Measurements from ENCODE around the gene ZNG1A. TPM values are rescaled to one million over a fixed set of nuclear protein-coding genes. Genes with fewer than 3 reads are reported as not detected.

Gene ZNG1A
- total and polyA plus RNA-seq, 2 experiments from 2014 or later: 70.3 to 180 TPM

DNA sequence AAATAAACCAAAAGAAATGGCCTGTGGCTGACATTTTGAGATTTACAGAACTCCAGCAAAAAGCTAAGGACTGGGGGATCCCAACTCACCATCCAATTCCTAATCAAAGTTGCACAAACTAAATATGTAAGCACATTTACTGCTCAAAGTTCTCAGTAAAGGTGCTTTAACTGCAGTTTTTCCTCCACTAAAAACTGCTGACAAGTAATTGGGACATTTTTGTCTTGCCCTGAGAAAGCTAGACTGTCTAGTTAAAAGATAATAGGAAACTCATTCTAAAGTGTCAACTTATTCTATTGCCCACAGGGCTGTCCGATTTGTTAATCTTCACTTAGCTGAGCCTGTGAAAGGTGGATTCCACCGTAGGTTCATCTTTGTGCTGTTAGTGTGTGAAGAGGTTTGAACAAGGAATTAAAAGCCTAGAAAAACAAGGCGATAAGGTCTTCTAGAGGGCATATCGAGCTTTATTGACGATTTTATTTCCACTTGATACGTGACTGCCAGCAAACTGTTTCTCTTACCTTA is 36.8 kb upstream of the ZNG1A start:
- Mint-ChIP-seq H3K4me3 (peak overlapping the region; percentile 76), H3K27me3 (ENCODE audit: insufficient read depth, low read depth, poor library complexity) (peaks cover 26% of the 10 kb centered on the region), H3K9me3 (no peaks in the 10 kb centered on the region; the same call in 2 of the 3 replicates), H3K36me3 (ENCODE audit: low read depth) (no peaks in the 10 kb centered on the region), H3K27ac (no peak overlapping the region), H3K4me1 (peaks cover 13% of the 10 kb centered on the region)
- Histone ChIP-seq H3K9me2 (ENCODE audit: insufficient read depth) (no peaks in the 10 kb centered on the region), H3K36me3 (ENCODE audit: insufficient read depth) (no peaks in the 10 kb centered on the region), H2AFZ (peak overlapping the region; percentile 100), H3K4me1 (ENCODE audit: insufficient read depth) (peaks cover 14% of the 10 kb centered on the region), H3K4me2 (peak overlapping the region; percentile 92), H3K79me2 (replicated peaks; ENCODE audit: insufficient read depth) (no peaks in the 10 kb centered on the region), H4K20me1 (replicated peaks; ENCODE audit: insufficient read depth) (no peaks in the 10 kb centered on the region), H3F3A (replicated peaks; ENCODE audit: low read depth) (peaks cover 6% of the 10 kb centered on the region; the same call in 1 of the 2 replicates), H3K4me3 (peak overlapping the region; percentile 79), H3K27me3 (ENCODE audit: insufficient read depth) (peaks cover 53% of the 10 kb centered on the region), H3K27ac (ENCODE audit: low read depth) (no peak overlapping the region)
- no peak for DNase-seq (ENCODE audit: low spot score)
- TF ChIP-seq CTCF (conservative IDR thresholded peaks at IDR 0.05; ENCODE audit: low read depth in 2 of 2) (no peak), ZNF462 (CRISPR knock-in tag; IDR thresholded peaks at IDR 0.05) (no peak), EZH2 (IDR thresholded peaks at IDR 0.05; ENCODE audit: low read depth, unreplicated experiment) (no peak), STAT1 (IDR thresholded peaks at IDR 0.05; ENCODE audit: unreplicated experiment) (no peak), REST (IDR thresholded peaks at IDR 0.05; ENCODE audit: unreplicated experiment) (no peak)
- no peak for ATAC-seq
